Testis (tissue), 3 donors: ENCODE measurements around the gene HRH1. TPM values are rescaled to one million over a fixed set of nuclear protein-coding genes. Genes with fewer than 3 reads are reported as not detected.
A peak's percentile ranks its signal among the peaks of the same experiment; 100 is the strongest.

Source experiments
- DNase-seq: peaks from one replicate; pipeline ENCODE4 v3.0.0-alpha.2; 2019
- H3K27ac ChIP-seq, 2 donors: fragments of 200-600 bp; sonication (generic); one replicate each; pipeline ENCODE4 v1.5.1; 2019
- H3K27me3 ChIP-seq: fragments of 200-600 bp; sonication (generic); one replicate; pipeline ENCODE4 v1.5.1; 2019
- H3K36me3 ChIP-seq: fragments of 200-600 bp; sonication (generic); one replicate; pipeline ENCODE4 v1.5.1; 2017; ENCODE audit warnings: low read depth; ENCODE audit errors: missing control alignments
- H3K4me1 ChIP-seq: fragments of 200-600 bp; sonication (generic); one replicate; pipeline ENCODE4 v1.5.1; 2019
- H3K4me3 ChIP-seq, 2 donors: fragments of 200-600 bp; sonication (generic); one replicate each; pipeline ENCODE4 v1.5.1; 2017 to 2019
- H3K9me3 ChIP-seq: fragments of 200-600 bp; sonication (generic); one replicate; pipeline ENCODE4 v1.5.1; 2017
- CTCF ChIP-seq, 3 experiments: fragments of 450-650 bp in 2 of 3; fragments of 200-600 bp in 1 of 3; sonication (generic) in 1 of 3; IDR thresholded peaks; one replicate each; pipeline ENCODE4 v1.5.1; 2016 to 2019; ENCODE audit warnings: antibody characterized with exemption in 3 of 3, mild to moderate bottlenecking in 2 of 3, moderate library complexity in 1 of 3
- POLR2A ChIP-seq: fragments of 450-650 bp; IDR thresholded peaks from one replicate; pipeline ENCODE4 v1.6.1; 2017; ENCODE audit warnings: antibody characterized with exemption, mild to moderate bottlenecking, moderate library complexity
- WGBS, 2 donors: methylation state at CpG; one replicate each; pipeline ENCODE4 v1.1.5; 2018; 5-methylcytosine and 5-hydroxymethylcytosine counted together
- intact Hi-C: fragments of 100-400 bp; cut with DNase I; formaldehyde crosslinking; loops from one replicate; pipeline ENCODE4 v1.15.1; 2023; ENCODE audit warnings: low total_unique reads
- polyA plus RNA-seq: library from polyadenylated mRNA; stranded (reverse); fragments of 350-450 nt; fragmentation: Illumina TruSeq; extraction: RNeasy Lipid Tissue Mini Kit (QIAGEN cat#74804); gene quantifications from one replicate; pipeline ENCODE4 v1.2.3, GENCODE V29; 2014; ENCODE audit warnings: low read depth, low replicate concordance; ENCODE audit not compliant: insufficient read depth
- total RNA-seq, 2 donors: library from RNA; depleted of rRNA; stranded (reverse); fragments of >200 nt; gene quantifications; one replicate each; pipeline ENCODE4 v1.2.3, GENCODE V29; 2016

HRH1 gene
- total and polyA plus RNA-seq, 3 donors from 2014 or later, result 1.6 to 3.2 (median 2.5) TPM

- Histone ChIP-seq H3K36me3 (no peaks in the 10 kb centered on the region), H3K4me3 (no peak overlapping the region), H3K4me1 (no peaks in the 10 kb centered on the region), H3K9me3 (no peaks in the 10 kb centered on the region), H3K27ac (no peak overlapping the region), H3K27me3 (no peaks in the 10 kb centered on the region)
- WGBS, 2 donors, result 51 to 59% methylated on average over 2 of the region's 2 CpGs
- TF ChIP-seq CTCF (IDR thresholded peaks at IDR 0.05) (no peak), POLR2A (no peak)
- no peak for DNase-seq
- intact Hi-C loops, result no loop called here
These were observed 19.5 kb upstream of the HRH1 start for GRCh38 chr3:11134794-11135193.

- H3K9me3 ChIP-seq, result no peaks in the 10 kb centered on the region
- no peaks in the 10 kb centered on the region for H3K36me3 ChIP-seq
- intact Hi-C loops, result no loop called here
- DNase-seq, result no peak
- H3K27me3 ChIP-seq, result no peaks in the 10 kb centered on the region
- H3K4me1 ChIP-seq, result no peaks in the 10 kb centered on the region
- WGBS, 2 donors, result 55% methylated on average over 3 of the region's 3 CpGs; no CpG with 5 or more reads in 1 of the 2 donors
- no peak overlapping the region for H3K4me3 ChIP-seq
- TF ChIP-seq POLR2A (no peak), CTCF (IDR thresholded peaks at IDR 0.05) (no peak)
- H3K27ac ChIP-seq, result no peak overlapping the region
These were observed 18.2 kb upstream of the HRH1 start for GRCh38 chr3:11136116-11136515.

GRCh38 chr3:11136830-11137626 is 17.3 kb upstream of the HRH1 start:
- TF ChIP-seq POLR2A (no peak), CTCF (IDR thresholded peaks at IDR 0.05) (no peak)
- peak; percentile 68 for DNase-seq
- WGBS, 2 donors, result 70 to 74% methylated on average over 19 to 22 of the region's 22 CpGs
- Histone ChIP-seq H3K27ac (no peak overlapping the region), H3K36me3 (no peaks in the 10 kb centered on the region), H3K4me1 (no peaks in the 10 kb centered on the region), H3K27me3 (no peaks in the 10 kb centered on the region), H3K9me3 (no peaks in the 10 kb centered on the region), H3K4me3 (peak overlapping the region; percentile 6 to 17)
- intact Hi-C loops, result no loop called here

- H3K4me3 ChIP-seq, result peak overlapping the region in 1 of 2 donors; percentile 17
- H3K27ac ChIP-seq, result no peak overlapping the region
- H3K27me3 ChIP-seq, result no peaks in the 10 kb centered on the region
- DNase-seq, result no peak
- H3K9me3 ChIP-seq, result no peaks in the 10 kb centered on the region
- WGBS, 2 donors, result 58 to 68% methylated on average over 6 of the region's 6 CpGs
- H3K4me1 ChIP-seq, result no peaks in the 10 kb centered on the region
- intact Hi-C loops, result no loop called here
- H3K36me3 ChIP-seq, result no peaks in the 10 kb centered on the region
- no peak for TF ChIP-seq CTCF (IDR thresholded peaks at IDR 0.05)
- TF ChIP-seq POLR2A, result no peak
These were observed 16.7 kb upstream of the HRH1 start for GRCh38 chr3:11137627-11137959.

- Histone ChIP-seq H3K4me1 (no peaks in the 10 kb centered on the region), H3K4me3 (no peak overlapping the region), H3K27me3 (no peaks in the 10 kb centered on the region), H3K36me3 (no peaks in the 10 kb centered on the region), H3K27ac (no peak overlapping the region), H3K9me3 (no peaks in the 10 kb centered on the region)
- TF ChIP-seq CTCF (IDR thresholded peaks at IDR 0.05) (no peak), POLR2A (no peak)
- DNase-seq, result no peak
- WGBS, 2 donors, result 68 to 80% methylated on average over 2 of the region's 2 CpGs
- intact Hi-C loops, result no loop called here
These were observed 15.9 kb upstream of the HRH1 start for GRCh38 chr3:11138371-11138770.
